Rectal smooth muscle tissue (tissue), 1 donor: ENCODE measurements around the gene VAT1L.

Experiments used
- H3K27ac ChIP-seq: one replicate; pipeline ENCODE4 v1.7.0; 2013; ENCODE audit warnings: low read depth, low read length, inconsistent platforms
- H3K27me3 ChIP-seq: one replicate; pipeline ENCODE4 v1.7.0; 2013; ENCODE audit warnings: low read length; ENCODE audit not compliant: control insufficient read depth, insufficient read depth
- H3K36me3 ChIP-seq: one replicate; pipeline ENCODE4 v1.7.0; 2013; ENCODE audit warnings: low read length; ENCODE audit not compliant: control insufficient read depth, insufficient read depth
- H3K4me1 ChIP-seq: one replicate; pipeline ENCODE4 v1.7.0; 2013; ENCODE audit warnings: low read length; ENCODE audit not compliant: control insufficient read depth, insufficient read depth
- H3K4me3 ChIP-seq: one replicate; pipeline ENCODE4 v1.7.0; 2013; ENCODE audit warnings: low read length
- H3K9ac ChIP-seq: one replicate; pipeline ENCODE4 v1.7.0; 2013; ENCODE audit warnings: low read length

Gene VAT1L

DNA sequence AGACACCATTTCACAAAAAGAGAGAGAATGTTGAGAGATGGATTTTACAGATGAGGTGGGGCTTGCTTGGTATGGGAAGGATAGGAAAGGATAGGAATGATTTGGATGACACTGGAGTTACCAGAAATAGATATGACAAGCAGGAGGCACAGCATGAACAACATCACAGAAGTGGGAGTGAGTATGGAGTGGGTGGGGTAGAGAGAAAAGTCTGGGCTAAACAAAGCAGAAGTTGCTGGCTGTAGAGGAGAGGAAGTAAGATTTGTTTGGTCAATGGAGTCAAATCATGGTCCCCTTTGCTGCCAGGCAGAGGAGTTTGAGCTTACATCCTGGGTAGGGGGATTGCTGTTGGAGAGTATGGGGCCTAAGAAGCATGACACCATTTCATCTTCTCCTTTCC lies 101.7 kb downstream of the VAT1L start:
- Histone ChIP-seq H3K27me3 (no peaks in the 10 kb centered on the region), H3K9ac (no peak overlapping the region), H3K4me1 (no peaks in the 10 kb centered on the region), H3K36me3 (no peaks in the 10 kb centered on the region), H3K4me3 (no peak overlapping the region), H3K27ac (no peak overlapping the region)

DNA sequence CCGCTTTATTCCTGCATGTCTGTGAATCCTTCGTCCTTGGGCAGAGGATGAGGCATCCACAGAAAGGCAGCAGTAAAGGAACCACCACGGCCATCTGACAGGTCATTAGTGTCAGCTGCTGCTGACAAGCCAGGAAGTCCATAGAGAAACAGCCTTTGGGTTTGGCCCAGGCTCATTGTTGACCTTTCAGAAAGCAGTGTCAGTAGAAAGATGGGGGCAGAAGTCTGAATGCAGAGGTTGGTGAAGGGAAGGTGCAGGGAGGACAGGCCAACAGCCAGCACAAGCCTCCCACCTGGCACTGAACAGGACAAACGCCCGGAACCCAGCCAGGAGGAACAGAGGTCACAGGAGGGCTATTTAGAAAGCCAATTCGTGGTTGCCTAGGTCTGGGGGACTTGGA lies 105.8 kb downstream of the VAT1L start:
- Histone ChIP-seq H3K36me3 (no peaks in the 10 kb centered on the region), H3K4me1 (no peaks in the 10 kb centered on the region), H3K4me3 (no peak overlapping the region), H3K9ac (no peak overlapping the region), H3K27me3 (no peaks in the 10 kb centered on the region), H3K27ac (no peak overlapping the region)

DNA sequence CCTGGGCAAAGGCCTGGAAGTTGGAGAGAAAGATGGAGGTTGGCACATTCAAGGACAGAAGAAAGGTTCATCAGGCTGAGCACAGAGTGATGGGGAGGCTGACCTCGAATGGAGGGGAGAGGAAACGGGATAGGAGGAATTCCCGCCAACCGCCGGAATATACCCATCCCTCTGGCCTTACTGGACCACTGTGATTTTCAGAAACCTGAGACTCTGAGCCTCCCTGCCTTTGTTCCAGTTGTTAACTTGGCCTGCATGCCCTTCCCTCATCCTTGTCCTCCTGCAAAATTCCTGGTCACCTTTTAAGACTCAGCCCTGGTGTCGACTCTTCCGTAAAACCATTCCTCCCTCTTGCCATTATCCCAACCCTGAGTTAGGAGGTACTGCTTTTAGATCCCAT lies 107.6 kb downstream of the VAT1L start:
- H3K4me1 ChIP-seq: no peaks in the 10 kb centered on the region
- H3K9ac ChIP-seq: no peak overlapping the region
- no peak overlapping the region for H3K4me3 ChIP-seq
- H3K27ac ChIP-seq: no peak overlapping the region
- no peaks in the 10 kb centered on the region for H3K27me3 ChIP-seq
- no peaks in the 10 kb centered on the region for H3K36me3 ChIP-seq

DNA sequence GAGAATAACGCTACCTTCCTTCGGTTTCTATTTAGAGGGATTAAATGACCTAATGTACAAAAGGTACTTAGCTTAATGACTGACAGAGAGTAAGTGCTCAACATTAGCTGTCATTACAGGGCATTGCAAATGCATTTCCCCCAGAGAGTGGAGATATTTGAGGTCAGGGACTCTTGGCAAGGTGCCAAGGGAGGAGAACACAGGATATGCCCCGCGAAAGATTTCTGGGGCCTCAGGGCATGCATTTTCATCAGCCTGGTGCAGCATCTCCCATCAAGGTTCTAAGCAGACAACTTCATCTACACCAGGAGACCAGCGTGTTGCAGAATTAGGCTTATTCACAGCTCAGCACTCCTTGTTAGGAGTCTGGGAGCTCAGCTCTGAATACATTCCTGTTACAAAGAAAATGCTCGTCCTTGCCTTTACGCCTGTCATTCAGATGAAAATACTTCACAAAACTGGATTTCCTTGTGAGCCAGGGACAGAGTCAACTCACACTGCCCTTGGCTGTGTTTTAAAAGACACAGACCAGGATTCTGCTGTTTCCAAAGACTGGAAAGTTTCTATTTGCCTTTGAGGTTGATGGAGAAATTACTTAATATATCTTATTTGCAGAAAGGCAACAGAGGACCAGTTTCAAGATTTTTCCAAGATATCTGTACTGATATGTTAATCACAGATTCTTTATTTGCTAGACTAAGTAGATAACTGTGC lies 108.2 kb downstream of the VAT1L start:
- no peak overlapping the region for H3K9ac ChIP-seq
- H3K27me3 ChIP-seq: no peaks in the 10 kb centered on the region
- no peak overlapping the region for H3K27ac ChIP-seq
- no peaks in the 10 kb centered on the region for H3K4me1 ChIP-seq
- no peaks in the 10 kb centered on the region for H3K36me3 ChIP-seq
- no peak overlapping the region for H3K4me3 ChIP-seq

DNA sequence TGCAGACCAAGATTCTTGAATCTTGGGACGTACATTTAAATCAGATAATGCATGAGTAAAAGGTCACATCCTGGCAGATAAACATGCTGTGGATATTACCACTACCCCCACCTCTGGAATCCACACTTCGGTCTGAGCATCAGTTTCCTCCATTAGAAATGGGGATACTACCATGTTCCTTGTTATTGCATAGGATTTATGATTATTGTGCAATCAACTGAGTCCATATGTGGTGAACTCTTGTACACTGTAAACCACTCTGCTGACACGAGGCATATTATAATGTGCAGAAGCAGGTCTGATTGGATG lies 108.7 kb downstream of the VAT1L start:
- H3K27me3 ChIP-seq: no peaks in the 10 kb centered on the region
- H3K27ac ChIP-seq: no peak overlapping the region
- no peak overlapping the region for H3K4me3 ChIP-seq
- H3K36me3 ChIP-seq: no peaks in the 10 kb centered on the region
- no peak overlapping the region for H3K9ac ChIP-seq
- H3K4me1 ChIP-seq: no peaks in the 10 kb centered on the region

DNA sequence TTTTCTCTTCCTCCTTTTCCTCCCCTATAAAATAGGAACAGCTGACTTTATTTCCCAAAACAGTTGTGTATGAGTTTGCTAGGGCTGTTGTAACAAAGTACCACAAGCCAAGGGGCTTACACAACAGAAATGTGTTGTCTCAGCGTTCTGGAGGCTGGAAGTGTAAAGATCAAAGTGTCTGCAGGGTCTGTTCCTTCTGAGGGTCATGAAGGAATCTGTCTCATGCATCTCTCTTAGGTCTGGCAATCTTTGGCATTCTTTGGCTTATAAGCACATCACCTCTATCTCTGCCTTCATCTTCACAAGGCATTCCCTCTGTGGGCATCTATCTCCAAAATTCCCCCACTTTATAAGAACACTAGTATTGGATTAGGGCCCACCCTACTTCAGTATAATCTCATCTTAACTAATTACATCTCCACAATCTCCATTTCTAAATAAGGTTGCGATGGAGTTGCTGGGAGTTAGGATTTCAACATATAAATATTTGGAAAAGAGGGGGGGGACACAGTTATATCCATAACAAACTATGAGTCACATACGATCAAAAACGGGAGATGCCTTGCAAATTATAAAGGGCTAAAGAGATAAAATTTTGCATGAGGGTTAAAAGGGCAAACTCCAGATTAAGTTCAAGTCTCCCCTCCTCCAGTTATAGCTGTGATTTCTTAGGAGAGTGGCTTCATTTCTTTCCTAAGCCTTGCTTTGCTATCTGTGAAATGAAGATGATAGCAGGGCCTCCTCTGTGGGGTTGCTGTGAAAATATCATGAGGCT lies 109.7 kb downstream of the VAT1L start:
- H3K36me3 ChIP-seq: no peaks in the 10 kb centered on the region
- H3K4me3 ChIP-seq: no peak overlapping the region
- H3K27me3 ChIP-seq: no peaks in the 10 kb centered on the region
- H3K9ac ChIP-seq: no peak overlapping the region
- no peaks in the 10 kb centered on the region for H3K4me1 ChIP-seq
- H3K27ac ChIP-seq: no peak overlapping the region

DNA sequence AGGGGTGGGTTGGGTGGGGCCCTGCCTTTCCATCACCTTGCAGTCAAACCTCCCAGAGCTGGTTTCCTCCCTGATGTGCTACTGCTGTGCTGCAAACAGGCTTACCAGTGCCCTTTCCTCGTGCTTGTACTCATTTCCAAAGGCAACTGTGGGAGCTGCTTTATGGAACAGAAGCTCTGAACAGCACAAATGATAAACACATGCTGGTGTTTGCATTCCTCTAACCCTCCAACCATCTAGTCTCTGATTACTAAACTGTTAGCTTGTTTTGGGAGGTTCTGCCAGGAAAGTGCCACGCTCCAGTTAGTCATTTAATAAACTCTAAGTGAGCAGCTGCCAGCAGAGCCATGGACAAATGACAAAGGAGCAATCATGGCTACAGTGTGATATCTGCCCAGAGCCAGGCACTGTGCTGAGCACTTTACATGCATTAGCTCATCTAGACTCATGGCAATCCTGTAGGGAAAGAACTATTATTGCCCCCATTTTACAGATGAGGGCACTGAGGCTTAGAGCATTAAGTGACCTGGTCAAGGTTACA lies 110.4 kb downstream of the VAT1L start:
- Histone ChIP-seq H3K9ac (no peak overlapping the region), H3K27me3 (no peaks in the 10 kb centered on the region), H3K27ac (no peak overlapping the region), H3K36me3 (no peaks in the 10 kb centered on the region), H3K4me3 (no peak overlapping the region), H3K4me1 (no peaks in the 10 kb centered on the region)

DNA sequence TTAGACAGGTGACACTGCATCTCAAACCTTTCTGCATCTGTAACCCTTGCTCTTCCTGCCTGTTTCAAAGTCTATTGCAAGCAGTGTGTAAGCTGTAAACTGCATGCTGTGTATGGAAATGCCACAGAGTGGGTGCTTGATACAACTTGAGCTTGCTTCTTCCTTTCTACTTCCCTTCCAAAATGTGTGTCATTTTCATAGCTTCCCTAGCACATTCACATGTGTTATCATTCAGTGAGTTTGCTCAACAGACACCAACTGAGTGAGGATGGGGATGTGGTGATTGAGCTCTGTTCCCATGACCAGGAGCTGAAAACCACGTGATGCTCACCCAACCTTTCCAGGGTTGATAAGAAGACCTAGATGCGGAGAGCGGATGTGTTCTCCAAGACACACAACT lies 111.1 kb downstream of the VAT1L start:
- Histone ChIP-seq H3K4me1 (no peaks in the 10 kb centered on the region), H3K4me3 (no peak overlapping the region)

DNA sequence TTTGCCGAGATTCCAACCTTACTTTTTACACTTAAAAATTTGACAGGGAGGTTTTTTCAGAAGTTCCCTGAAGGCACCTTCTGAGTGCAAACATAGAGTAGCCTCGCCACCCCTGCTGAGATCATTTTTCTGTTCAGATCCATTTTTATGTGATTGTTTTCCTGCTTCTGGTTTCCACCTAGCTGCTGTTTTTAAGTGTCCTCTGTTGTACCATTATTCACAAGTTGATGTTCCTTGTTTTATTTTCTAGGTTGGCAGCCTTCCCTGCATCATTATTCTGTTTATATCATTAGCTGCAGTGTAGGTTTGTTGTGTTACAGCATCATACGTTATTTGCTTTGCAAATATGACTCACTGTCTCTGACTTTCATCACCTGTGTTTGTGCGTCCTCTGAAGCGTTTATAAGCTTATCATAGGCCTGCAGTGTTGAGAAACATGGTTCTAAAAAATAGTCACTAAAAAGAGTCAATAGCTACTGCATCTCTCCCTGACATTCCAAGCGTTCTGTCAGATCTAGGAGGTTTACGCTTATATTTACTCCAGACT lies 117.1 kb downstream of the VAT1L start:
- no peaks in the 10 kb centered on the region for H3K36me3 ChIP-seq
- H3K27ac ChIP-seq: no peak overlapping the region
- no peak overlapping the region for H3K9ac ChIP-seq
- H3K4me1 ChIP-seq: no peaks in the 10 kb centered on the region
- H3K4me3 ChIP-seq: no peak overlapping the region
- H3K27me3 ChIP-seq: no peaks in the 10 kb centered on the region

More for the DNA sequence above, 111.1 kb downstream of the VAT1L start:
- no peak overlapping the region for H3K9ac ChIP-seq
- no peak overlapping the region for H3K27ac ChIP-seq
- no peaks in the 10 kb centered on the region for H3K27me3 ChIP-seq
- H3K36me3 ChIP-seq: no peaks in the 10 kb centered on the region

DNA sequence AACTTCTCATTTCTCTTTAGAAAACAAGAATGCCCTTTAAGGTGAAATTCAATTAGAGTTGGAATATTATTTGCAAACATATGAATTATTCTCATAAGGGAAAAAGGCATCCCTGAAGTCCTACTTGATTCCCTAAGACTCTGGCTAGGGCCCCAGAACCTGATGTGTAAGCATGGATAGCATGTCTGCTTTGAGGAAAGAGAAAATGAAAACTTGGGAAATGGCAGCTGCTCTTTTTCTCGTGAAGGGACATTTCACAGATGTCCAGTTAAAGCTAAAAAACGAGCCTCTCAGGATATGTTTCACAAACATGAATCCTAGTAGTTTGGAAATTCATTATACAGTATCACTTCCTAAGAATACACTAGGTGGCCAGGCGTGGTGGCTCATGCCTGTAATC lies 121.7 kb downstream of the VAT1L start:
- no peaks in the 10 kb centered on the region for H3K36me3 ChIP-seq
- no peaks in the 10 kb centered on the region for H3K27me3 ChIP-seq
- H3K4me1 ChIP-seq: no peaks in the 10 kb centered on the region
- no peak overlapping the region for H3K27ac ChIP-seq
- H3K4me3 ChIP-seq: no peak overlapping the region
- no peak overlapping the region for H3K9ac ChIP-seq

DNA sequence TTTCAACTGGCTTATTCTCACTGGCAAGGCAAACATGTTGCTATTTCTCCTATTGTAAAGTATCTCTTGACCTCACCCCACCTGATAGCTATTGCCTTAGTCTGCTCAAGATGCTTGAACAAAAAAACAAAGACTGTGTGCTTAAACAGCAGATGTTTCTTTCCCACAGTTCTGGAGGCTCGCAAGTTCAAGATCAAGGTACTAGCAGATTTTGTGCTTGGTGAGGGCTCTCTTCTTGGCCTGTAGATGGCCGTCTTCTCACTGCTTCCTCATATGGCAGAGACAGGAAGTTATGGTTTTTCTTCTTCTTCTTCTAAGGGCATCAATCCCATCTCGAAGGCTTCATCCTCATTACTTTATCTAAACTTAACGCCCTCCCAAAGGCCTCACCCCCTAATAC lies 124.3 kb downstream of the VAT1L start:
- Histone ChIP-seq H3K4me3 (no peak overlapping the region), H3K9ac (no peak overlapping the region), H3K27ac (no peak overlapping the region), H3K27me3 (no peaks in the 10 kb centered on the region), H3K36me3 (no peaks in the 10 kb centered on the region), H3K4me1 (no peaks in the 10 kb centered on the region)

DNA sequence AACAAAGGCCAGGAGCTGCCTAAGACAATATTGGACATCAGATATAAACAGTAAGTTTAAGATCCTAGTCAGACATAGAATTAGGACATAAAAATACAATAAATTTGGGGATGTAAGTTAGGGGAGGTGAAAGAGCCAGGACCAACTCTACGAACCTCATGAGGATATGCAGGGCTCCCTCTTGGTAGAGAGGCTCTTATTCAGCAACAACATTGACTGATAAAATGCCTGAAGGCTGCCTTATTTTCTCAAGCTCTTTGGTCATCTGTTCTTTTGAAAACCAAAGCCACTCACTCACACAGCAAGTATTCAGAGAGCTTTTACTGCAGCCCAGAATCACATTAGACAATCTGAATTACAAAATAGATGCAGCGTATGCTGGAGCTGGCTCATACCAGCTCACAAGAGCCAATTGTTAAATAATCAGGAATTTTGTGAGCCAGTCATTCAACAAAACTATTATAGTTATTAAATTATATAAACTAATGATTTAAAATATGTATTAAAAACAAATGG lies 125.4 kb downstream of the VAT1L start:
- H3K4me1 ChIP-seq: no peaks in the 10 kb centered on the region
- no peak overlapping the region for H3K4me3 ChIP-seq
- H3K9ac ChIP-seq: no peak overlapping the region
- H3K27me3 ChIP-seq: no peaks in the 10 kb centered on the region
- no peaks in the 10 kb centered on the region for H3K36me3 ChIP-seq
- H3K27ac ChIP-seq: no peak overlapping the region
